Measurements from ENCODE around the gene HOXB8.

HOXB8 gene

DNA sequence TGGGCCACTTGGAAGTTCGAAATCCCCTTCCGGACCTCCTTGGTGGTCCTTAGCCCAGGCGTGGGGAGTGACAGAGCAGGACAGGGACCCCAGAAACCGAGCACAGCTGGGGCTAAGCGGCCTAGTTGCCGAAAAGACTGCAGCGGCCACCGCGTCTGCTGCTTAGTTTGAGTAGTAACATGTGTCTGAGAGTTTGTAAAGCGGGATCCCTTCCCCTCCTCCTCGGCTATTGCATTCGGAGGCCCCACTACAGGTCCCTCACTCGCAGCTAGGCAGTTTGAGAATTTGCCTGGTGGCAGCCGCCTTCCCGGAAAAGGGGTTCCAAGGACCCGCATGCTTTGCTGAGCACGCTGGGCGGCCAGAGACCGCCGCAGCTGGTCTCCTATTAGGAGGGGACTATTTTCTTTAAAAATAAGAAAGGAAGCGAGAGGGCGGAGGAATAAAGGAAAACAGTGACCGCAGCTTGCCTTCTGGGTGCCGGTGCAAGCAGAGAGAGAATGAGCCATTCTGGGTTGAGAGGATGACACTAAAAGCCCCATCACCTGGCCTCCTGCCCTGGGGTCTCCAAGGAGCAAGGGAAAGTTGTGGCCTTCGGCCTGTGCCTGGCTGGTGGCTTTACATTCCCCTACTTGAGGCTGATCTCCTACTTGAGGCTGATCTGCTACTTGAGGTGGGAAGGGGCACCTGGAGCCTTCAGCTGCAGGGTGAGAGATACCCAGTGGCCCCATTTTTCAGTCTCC is 20.4 kb downstream of the HOXB8 start:
- Histone ChIP-seq H3K36me3 (ENCODE audit: control insufficient read depth, insufficient read depth, low read length) (no peaks in the 10 kb centered on the region; the same call in 1 of the 2 replicates), H3K27me3 (replicated peaks; ENCODE audit: control insufficient read depth, insufficient read depth, low read length) (peaks cover 4% of the 10 kb centered on the region; the same call in 1 of the 2 replicates), H3K4me3 (replicated peaks; ENCODE audit: low read depth, low read length) (no peak overlapping the region)
- TF ChIP-seq, protein P1, sequence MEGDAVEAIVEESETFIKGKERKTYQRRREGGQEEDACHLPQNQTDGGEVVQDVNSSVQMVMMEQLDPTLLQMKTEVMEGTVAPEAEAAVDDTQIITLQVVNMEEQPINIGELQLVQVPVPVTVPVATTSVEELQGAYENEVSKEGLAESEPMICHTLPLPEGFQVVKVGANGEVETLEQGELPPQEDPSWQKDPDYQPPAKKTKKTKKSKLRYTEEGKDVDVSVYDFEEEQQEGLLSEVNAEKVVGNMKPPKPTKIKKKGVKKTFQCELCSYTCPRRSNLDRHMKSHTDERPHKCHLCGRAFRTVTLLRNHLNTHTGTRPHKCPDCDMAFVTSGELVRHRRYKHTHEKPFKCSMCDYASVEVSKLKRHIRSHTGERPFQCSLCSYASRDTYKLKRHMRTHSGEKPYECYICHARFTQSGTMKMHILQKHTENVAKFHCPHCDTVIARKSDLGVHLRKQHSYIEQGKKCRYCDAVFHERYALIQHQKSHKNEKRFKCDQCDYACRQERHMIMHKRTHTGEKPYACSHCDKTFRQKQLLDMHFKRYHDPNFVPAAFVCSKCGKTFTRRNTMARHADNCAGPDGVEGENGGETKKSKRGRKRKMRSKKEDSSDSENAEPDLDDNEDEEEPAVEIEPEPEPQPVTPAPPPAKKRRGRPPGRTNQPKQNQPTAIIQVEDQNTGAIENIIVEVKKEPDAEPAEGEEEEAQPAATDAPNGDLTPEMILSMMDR (IDR thresholded peaks at IDR 0.05; ENCODE audit: insufficient read depth, low read length, poor library complexity, severe bottlenecking) = no peak
- DNase-seq (ENCODE audit: extremely low read depth, insufficient read length) = no peak

DNA sequence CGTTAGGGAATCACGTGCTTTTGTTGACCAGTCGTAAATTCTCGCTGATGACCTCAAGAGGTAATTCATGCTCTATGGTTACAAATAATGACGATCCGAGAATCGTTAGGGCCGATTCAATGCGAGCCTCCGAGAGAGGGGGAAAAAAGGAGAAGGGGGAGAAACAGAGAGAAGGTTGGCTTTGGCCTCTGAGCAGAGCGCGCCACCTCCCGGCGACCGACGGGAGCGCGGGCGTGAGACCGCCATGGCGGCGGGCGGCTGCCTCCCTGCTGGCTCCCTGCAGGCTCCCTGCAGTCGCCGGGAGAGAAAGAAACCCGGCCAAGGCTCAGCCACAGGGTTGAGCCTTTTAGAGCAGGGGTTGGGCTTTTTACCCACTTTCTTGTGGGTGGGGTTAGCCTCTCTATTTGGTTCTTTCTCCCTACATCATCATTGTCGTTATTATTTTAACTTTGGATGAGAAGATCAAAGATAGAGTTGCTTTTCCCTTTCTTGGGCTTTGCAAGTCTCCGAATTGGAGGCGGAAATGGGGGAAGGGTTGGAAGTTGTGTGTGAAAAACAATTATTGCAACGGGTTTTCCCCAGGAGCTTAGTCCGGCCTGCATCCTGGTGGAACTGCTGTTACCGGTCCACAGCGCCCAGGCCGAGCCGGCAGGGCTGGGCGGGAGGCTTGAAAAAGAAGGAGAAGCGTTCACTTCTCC is 21.1 kb downstream of the HOXB8 start:
- no peaks in the 10 kb centered on the region; the same call in 1 of the 2 replicates for H3K36me3 ChIP-seq (ENCODE audit: control insufficient read depth, insufficient read depth, low read length)
- TF ChIP-seq, protein P1 (IDR thresholded peaks at IDR 0.05; ENCODE audit: insufficient read depth, low read length, poor library complexity, severe bottlenecking) = peak; percentile 88
- peak overlapping the region; percentile 50; the same call in 1 of the 2 replicates for H3K4me3 ChIP-seq (replicated peaks; ENCODE audit: low read depth, low read length)
- DNase-seq (ENCODE audit: extremely low read depth, insufficient read length) = peak; percentile 87
- peaks cover 4% of the 10 kb centered on the region; the same call in 1 of the 2 replicates for H3K27me3 ChIP-seq (replicated peaks; ENCODE audit: control insufficient read depth, insufficient read depth, low read length)

DNA sequence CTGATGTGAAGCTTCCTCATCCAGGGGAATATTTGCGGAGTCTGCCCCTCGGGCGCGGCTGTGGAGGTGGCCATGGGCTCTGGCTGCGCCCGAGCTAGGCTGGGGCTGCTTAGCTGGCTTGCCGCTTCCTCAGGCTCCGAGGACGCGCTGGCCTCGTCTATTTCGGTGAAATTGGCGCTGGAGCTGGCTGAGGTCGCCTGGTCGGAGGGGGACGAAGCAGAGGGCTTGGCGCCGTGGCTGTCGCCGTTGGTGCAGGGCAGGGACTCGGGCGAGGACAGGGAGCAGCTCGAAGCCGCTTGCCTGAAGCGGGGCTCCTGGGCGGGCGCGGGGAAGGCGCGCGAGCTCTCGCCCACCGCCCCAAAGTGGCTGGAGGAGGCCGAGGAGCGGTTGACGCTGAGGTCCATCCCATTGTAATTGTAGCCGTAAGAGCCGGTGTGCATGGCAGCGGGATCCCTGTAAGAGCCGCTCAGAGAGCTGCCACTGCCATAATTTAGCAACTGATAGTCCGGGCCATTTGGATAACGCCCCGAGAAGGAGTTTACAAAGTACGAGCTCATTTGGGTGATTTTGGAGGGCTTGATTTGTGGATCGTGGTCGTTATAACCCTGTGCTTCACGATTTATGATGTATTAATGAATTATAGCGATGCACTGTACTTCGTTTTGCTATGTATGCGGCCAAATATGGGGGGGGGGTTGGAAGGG is 21.8 kb downstream of the HOXB8 start, which contains the start of gene HOXB5:
TSS of gene HOXB5 (minus strand) at position 654 of the 704 bp plus-strand sequence. CDS start at position 557, 97 bp downstream.
- no peak for DNase-seq (ENCODE audit: extremely low read depth, insufficient read length)
- TF ChIP-seq, protein P1 (IDR thresholded peaks at IDR 0.05; ENCODE audit: insufficient read depth, low read length, poor library complexity, severe bottlenecking) = no peak
- peaks cover 2% of the 10 kb centered on the region; the same call in 1 of the 2 replicates for H3K27me3 ChIP-seq (replicated peaks; ENCODE audit: control insufficient read depth, insufficient read depth, low read length)
- peak within 1 kb of the TSS; percentile 50 for H3K4me3 ChIP-seq (replicated peaks; ENCODE audit: low read depth, low read length)
- H3K36me3 ChIP-seq (ENCODE audit: control insufficient read depth, insufficient read depth, low read length) = no peaks in the 10 kb centered on the region; the same call in 1 of the 2 replicates

DNA sequence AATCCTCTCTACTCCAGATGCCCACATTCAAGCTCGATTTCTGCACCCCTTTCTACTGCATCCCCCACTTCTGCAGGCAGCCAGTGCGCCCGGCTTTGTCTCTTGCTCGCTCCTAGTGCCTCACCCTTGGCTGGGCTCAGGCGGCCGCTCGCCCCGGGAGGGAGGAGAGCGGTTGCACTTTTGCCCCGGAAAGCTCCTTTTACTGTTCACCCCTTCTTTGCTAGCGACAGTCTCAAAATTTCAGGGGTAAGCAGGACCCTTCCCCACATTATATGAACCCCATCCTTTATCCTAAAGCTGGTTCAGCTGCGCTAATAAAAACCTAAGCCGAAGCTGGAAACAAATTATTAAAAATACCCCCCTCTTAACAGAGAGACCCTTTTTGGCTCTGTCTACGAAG is 22.5 kb downstream of the HOXB8 start:
- no peak for DNase-seq (ENCODE audit: extremely low read depth, insufficient read length)
- TF ChIP-seq, protein P1 (IDR thresholded peaks at IDR 0.05; ENCODE audit: insufficient read depth, low read length, poor library complexity, severe bottlenecking) = no peak
- peaks cover 2% of the 10 kb centered on the region; the same call in 1 of the 2 replicates for H3K27me3 ChIP-seq (replicated peaks; ENCODE audit: control insufficient read depth, insufficient read depth, low read length)

DNA sequence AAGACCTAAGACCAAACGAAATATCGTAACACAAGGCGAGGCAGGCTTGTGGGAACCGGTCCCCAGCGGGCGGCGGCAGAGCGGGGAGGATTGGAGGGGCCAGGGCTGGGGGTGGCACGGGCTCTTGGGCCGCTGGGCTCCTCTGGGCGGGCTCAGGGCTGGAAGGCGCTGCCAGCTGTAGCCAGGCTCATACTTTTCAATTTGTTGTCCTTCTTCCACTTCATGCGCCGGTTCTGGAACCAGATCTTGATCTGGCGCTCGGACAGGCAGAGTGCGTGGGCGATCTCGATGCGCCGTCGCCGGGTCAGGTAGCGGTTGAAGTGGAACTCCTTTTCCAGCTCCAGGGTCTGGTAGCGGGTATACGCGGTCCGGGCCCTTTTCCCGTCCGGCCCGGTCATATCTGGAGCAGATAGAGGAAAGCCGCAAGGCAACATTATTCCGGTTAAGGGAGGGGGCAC is 23.0 kb downstream of the HOXB8 start:
- Histone ChIP-seq H3K27me3 (replicated peaks; ENCODE audit: control insufficient read depth, insufficient read depth, low read length) (peaks cover 2% of the 10 kb centered on the region; the same call in 1 of the 2 replicates), H3K4me3 (replicated peaks; ENCODE audit: low read depth, low read length) (no peak overlapping the region), H3K36me3 (ENCODE audit: control insufficient read depth, insufficient read depth, low read length) (no peaks in the 10 kb centered on the region; the same call in 1 of the 2 replicates)
- no peak for DNase-seq (ENCODE audit: extremely low read depth, insufficient read length)
- TF ChIP-seq, protein P1 (IDR thresholded peaks at IDR 0.05; ENCODE audit: insufficient read depth, low read length, poor library complexity, severe bottlenecking) = no peak

More for the DNA sequence above, 22.5 kb downstream of the HOXB8 start:
- H3K4me3 ChIP-seq (replicated peaks; ENCODE audit: low read depth, low read length) = peak overlapping the region; percentile 50
- H3K36me3 ChIP-seq (ENCODE audit: control insufficient read depth, insufficient read depth, low read length) = no peaks in the 10 kb centered on the region; the same call in 1 of the 2 replicates
